Non-pigmented ciliary epithelial cell (primary cell): ENCODE measurements around the gene PSD4.

Experiments used
- DNase-seq: peaks from one replicate; pipeline ENCODE4 v3.0.0-alpha.2; 2010; ENCODE audit warnings: low read depth

PSD4 gene

GRCh38 chr2:113207021-113207420 is 33.2 kb downstream of the PSD4 start:
- DNase-seq, result no peak

DNA sequence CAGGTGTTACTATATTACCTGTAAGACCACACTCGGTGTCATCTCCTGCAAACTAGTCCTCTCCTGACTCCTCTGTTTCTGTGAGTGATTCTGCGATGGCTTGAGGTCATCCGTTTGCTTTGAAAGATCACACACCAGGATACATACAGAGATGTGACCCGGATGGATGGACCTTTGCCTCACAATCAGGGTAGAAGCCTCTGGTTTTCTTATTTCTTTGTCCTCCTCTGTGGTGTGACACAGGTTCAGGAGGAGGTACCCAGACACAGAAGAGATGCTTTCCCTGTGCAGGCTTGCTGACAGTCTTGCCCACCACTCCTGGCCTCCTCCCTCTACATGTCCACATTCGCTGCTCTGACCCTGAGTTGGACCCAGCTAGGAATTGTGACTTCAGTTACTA is 34.6 kb downstream of the PSD4 start:
- DNase-seq, result no peak

- no peak for DNase-seq
These were observed 35.4 kb downstream of the PSD4 start for GRCh38 chr2:113209011-113209645.

GRCh38 chr2:113209646-113210171 is 35.9 kb downstream of the PSD4 start:
- no peak for DNase-seq

DNA sequence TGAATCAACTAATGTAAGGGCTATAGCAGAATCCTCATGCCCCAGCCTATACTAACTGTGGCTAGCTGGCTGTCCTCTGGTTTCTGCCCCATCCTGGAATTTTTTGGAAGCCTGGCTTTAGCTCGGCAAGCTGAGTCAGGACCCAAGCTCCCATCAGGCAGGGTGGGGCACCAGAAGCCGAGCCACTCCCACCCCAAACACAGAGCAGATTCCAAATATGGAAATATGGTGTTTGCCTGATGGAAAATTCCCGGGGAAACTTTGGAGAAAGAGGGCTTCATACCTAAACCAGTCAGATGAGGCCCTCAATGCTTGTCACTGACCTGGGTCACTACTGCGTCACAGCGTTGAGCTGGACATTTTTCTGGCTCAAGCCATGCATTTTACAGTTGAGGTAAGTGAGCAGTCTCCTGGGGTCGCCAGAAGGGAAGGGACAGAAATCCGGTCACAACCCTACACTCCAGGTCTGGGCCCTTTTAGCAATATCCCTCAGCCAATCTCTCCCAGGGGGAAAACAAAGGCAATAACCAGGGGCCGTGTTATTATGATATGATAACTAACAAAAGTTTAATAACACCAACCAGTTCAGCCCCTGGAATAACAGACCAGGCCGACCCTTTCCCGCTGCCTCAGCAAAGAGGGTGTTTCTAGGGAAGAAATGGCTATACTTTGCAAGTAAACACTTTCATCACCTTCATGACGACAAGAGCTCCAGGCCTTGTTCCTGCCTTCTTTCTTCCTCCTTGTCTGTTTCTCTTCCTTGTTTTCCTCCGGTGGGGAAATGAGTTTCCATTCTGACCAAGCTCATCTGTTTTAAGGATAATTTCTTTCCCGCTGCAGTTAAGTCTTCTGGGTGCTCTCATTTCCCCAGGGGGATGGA is 37.7 kb downstream of the PSD4 start:
- no peak for DNase-seq

- DNase-seq, result no peak
These were observed 38.7 kb downstream of the PSD4 start for GRCh38 chr2:113212245-113213060.

DNA sequence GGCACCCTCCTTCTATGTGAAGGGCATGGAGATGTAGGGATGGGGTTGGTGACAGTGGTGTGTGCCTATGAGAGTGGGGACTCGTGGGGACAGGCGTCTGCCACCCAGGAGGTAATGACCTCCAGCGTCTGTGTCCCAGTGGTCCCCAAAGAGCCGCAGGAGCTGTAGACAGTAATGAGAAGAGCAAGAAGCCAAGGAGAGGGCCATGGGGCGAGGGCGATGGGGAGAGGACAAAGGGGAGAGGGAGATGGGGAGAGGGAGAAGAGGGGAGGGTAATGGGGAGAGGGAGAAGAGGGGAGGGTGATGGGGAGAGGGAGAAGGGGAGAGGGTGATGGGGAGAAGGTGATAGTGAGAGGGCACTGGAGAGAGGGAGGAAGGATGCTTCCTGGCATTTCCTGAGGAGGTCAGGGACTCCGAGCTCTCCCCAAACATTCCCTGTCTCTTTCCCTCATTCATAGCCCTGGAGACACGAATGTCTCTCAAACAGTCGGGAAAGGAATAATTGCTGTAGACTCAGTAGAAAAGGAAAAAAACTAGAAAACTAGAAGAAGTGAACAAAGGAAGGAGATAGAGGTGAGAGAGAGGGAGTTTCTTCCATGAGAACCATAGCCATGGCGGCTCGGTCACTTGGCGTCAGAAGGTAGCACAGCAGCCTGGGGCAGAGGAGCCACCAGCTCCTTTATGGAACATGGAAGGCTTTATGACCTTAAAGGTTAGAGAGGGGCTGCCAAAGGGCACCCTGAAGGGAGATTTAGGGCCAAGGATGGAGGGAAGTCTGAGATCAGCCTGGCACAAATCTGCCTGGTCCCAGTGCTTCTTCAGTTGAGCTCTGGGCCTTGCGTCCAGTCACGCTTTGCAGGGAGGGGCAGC is 39.5 kb downstream of the PSD4 start:
- no peak for DNase-seq

DNA sequence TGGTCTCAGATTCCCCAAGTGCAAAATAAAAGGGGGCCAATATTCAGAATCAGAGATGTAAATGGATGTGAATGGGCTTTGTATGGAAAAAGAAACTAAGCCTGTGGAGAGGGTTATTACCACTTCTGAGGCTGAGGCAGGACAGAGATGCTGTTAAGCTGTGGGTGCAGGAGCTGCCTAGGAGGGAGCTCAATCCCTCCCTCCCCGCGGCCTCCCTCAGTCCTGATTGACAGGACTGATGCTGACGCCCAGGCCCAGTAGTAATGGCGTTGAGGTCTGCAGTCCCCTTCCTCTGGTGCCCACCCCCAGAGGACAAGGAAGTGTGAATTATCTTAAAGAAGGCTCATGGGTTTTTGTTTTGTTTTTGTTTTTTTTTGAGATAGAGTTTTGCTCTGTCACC is 40.4 kb downstream of the PSD4 start:
- no peak for DNase-seq

- no peak for DNase-seq
These were observed 41.3 kb downstream of the PSD4 start for GRCh38 chr2:113215056-113215455.

GRCh38 chr2:113216321-113216720 is 42.5 kb downstream of the PSD4 start:
- DNase-seq, result no peak

GRCh38 chr2:113216891-113217454 is 43.2 kb downstream of the PSD4 start:
- no peak for DNase-seq

DNA sequence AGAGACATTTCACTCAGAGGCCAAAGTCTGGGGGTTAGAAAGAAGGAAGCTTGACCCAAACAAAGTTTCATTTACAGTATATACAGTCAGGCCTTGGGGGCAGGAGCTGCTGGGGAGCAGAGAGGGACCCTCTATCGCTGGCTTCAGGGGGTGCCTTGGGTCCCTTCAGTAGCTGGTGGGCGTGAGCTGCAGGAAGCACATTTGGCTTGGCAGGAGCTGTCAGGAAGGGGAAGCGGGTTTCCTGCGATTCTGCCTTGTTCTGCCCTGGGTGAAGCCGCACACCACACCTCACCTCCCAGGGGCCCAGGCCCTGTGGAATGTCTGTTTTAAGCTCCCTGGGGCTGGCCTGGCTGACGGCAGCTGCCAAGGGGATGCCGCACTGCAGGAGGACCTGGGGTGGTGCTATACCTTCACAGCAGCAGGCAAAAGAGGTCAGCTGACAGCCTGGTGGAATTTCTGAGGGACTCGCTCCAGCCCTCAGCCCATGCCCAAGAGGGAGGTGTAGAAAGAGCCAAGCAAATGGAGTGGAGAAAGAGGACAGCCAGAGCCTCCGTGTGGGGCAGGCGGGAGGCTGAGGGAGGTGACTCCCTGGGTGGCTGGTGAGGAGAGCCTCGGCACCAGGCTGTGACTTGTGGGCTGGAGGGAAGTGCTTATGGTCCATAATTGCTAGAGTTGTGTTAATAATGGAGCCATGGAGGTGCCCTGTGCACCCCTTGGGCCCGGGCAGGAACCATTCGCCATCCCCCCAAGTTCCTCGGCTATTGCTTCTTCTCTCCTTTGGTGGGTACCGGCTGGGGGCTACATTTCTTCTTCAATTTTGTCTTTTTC is 43.9 kb downstream of the PSD4 start:
- DNase-seq, result no peak

- DNase-seq, result no peak
These were observed 44.7 kb downstream of the PSD4 start for GRCh38 chr2:113218283-113219091.

GRCh38 chr2:113219092-113219441 is 45.3 kb downstream of the PSD4 start:
- no peak for DNase-seq

DNA sequence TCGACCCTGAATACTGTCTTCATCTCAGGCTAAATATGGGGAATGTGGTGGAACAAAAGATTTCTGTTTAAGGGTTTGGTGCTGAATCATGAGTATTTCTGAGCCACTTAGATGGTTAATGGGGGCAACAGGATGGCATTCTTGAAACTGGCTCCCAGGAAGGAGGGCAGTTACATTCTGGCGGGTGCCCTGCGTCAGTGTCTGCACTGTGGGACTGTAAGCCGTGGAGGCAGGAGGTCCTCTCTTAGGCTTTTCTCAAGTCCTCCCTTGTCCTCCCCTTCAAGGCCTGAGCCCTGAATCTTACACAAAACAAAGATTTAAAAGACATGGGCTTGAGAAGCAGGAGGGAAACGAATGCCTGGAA is 45.7 kb downstream of the PSD4 start:
- DNase-seq, result no peak

DNA sequence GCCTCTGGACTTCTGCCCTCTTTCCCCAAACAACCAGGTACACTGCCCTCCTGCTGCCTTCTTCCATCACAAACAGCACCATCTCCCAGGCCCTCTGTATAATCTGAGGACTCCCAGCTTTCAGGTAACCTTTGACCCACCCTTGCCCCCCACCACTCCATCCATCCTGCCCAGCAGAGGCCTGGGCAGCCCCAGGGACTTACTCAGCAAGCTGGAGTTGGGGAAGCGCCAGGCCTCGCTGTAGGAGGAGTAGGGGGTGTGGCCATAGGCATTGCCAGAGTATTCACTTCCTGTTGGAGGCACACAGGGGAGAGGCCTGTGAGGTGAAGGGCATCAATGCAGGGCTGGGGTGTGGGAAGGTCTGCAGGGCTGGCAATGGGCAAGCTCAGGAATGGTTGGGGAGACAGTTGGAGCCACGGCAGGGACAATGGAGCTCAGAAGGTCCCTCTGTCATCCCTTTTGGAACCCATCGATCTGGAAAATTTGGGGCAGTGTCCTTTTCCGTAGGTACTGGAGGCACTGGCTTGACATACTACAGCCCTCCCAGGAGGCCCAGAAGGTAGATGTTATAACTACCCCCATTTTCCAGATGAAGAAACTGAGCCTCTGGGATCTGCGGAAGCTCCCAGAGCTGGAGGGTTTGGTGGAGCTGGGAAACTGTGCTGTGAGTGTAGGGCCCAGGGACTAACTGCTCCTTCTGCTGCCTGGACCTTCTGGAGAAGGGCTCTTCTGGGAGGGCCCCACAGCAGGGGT is 46.3 kb downstream of the PSD4 start:
- DNase-seq, result no peak

GRCh38 chr2:113220970-113221708 is 47.4 kb downstream of the PSD4 start:
- DNase-seq, result no peak

DNA sequence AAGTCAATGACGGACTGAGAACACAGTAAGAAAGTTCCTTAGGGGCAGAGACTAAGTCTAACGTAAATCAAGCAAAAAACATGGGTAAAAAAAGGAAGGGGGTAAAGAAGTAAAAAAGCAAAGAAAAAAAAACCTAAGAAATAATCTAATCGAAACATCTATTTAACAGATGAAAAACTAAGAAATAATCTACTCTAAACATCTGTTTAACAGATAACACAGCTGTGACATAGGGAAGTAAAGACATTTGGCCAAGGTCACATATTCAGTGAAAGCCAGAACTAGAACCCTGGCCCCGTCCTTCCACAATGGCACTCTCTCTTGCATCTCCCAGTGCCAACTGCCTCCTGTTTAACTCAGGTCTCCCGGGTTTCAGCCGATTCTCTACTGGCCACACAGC is 48.1 kb downstream of the PSD4 start:
- DNase-seq, result no peak
